NB4 (cell line): ENCODE data around the gene CMBL.

Source experiments
- CTCF ChIP-seq: IDR thresholded peaks from one replicate; pipeline ENCODE4 v1.5.1; 2012; ENCODE audit warnings: low read depth, low read length
- MAX ChIP-seq: IDR thresholded peaks from 2 replicates; pipeline ENCODE4 v1.6.1; 2011; ENCODE audit warnings: low read depth, low read length
- MYC ChIP-seq: IDR thresholded peaks from 2 replicates; pipeline ENCODE4 v1.6.1; 2011; ENCODE audit warnings: low read depth, low read length
- POLR2A ChIP-seq: IDR thresholded peaks from 2 replicates; pipeline ENCODE4 v1.6.1; 2011; ENCODE audit warnings: mild to moderate bottlenecking; ENCODE audit not compliant: insufficient read length; ENCODE audit errors: extremely low read depth

GRCh38 chr5:10332301-10332700, 24.6 kb upstream of the CMBL start:
- no peak for TF ChIP-seq POLR2A
- TF ChIP-seq CTCF = no peak
- no peak for TF ChIP-seq MYC
- no peak for TF ChIP-seq MAX
